Prostate gland (tissue), 2 donors: ENCODE measurements around the gene RNF152. TPM values are rescaled to one million over a fixed set of nuclear protein-coding genes. Genes with fewer than 3 reads are reported as not detected.
A peak's percentile ranks its signal among the peaks of the same experiment; 100 is the strongest.

Experiments
- DNase-seq: peaks from one replicate; pipeline ENCODE4 v3.0.0-alpha.2; 2019; ENCODE audit warnings: low spot score
- H3K27ac ChIP-seq, 2 donors: fragments of 200-600 bp; sonication (generic); 2 replicates each; pipeline ENCODE4 v1.5.1; 2017 to 2019
- H3K27me3 ChIP-seq: fragments of 200-600 bp; sonication (generic); replicated peaks from 2 replicates; pipeline ENCODE4 v1.5.1; 2019; ENCODE audit not compliant: insufficient read depth
- H3K36me3 ChIP-seq, 2 donors: fragments of 200-600 bp; sonication (generic); 1 replicate in 1 of 2; 2 replicates in 1 of 2; pipeline versions ENCODE4 v1.5.1 to v1.8.1; 2017 to 2019
- H3K4me1 ChIP-seq: fragments of 200-600 bp; sonication (generic); replicated peaks from 2 replicates; pipeline ENCODE4 v1.5.1; 2019
- H3K4me3 ChIP-seq, 2 donors: fragments of 200-600 bp; sonication (generic); 2 replicates each; pipeline ENCODE4 v1.5.1; 2017 to 2019
- H3K9me3 ChIP-seq: fragments of 200-600 bp; sonication (generic); 2 replicates; pipeline ENCODE4 v1.5.1; 2017
- POLR2A ChIP-seq: fragments of 450-650 bp; IDR thresholded peaks from one replicate; pipeline ENCODE4 v1.6.1; 2016; ENCODE audit warnings: antibody characterized with exemption, mild to moderate bottlenecking
- POLR2AphosphoS5 ChIP-seq: sonication (generic); formaldehyde crosslinking; IDR thresholded peaks from one replicate; pipeline ENCODE4 v1.6.1; 2017; ENCODE audit warnings: antibody characterized with exemption
- WGBS: methylation state at CpG from one replicate; pipeline ENCODE4 v1.1.5; 2018; 5-methylcytosine and 5-hydroxymethylcytosine counted together
- intact Hi-C: fragments of 100-400 bp; cut with DNase I; formaldehyde crosslinking; loops from one replicate; pipeline ENCODE4 v1.14.2; 2022
- total RNA-seq, 2 donors: library from RNA; depleted of rRNA; stranded (reverse); fragments of >200 nt; gene quantifications; one replicate each; pipeline ENCODE4 v1.1.0, GENCODE V29; 2016
- TF ChIP-seq, protein P1 (sequence below), 4 experiments: fragments of 200-600 bp in 2 of 4; fragments of 450-650 bp in 2 of 4; sonication (generic) in 2 of 4; IDR thresholded peaks; 1 replicate in 3 of 4; 2 replicates in 1 of 4; pipeline ENCODE4 v1.5.1; 2016 to 2019; ENCODE audit warnings: antibody characterized with exemption in 4 of 4, mild to moderate bottlenecking in 2 of 4, moderate library complexity in 2 of 4

Gene RNF152
- total RNA-seq, result 10 to 100 TPM; 15.5 to 38.9 TPM

DNA sequence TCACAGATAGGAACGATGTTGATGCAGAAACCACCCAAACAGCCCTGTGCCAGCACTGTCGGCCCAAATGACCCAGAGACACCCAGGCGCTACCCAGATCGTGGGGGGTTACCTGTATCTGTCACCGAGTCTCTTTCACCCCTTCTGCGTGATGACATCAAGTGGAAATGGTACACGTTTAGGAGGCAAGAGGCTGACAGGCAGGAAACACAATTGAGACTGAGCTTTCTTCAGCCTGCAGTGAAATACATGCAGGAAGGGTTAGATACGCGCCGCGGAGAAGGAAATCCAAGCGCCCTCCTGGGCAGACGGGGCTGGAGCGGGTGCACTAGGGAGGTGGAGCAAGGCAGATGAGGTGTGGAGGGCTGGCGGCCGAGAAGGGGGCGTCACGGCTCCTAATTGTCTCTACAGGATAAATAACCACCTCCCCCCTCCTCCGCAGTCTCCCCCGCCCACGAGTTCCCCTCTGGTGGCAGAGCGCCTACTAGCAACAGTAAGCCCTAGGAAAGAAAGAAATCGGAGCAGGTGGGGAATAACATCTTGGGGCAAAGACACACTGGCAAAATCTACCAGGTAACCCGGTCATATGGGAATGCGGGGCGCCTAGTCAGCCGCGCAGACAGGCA, at the start of gene RNF152:
TSS of gene RNF152 (minus strand) at position 325 of the 626 bp plus-strand sequence. CDS start 76,544 bp downstream, outside the sequence.
- Histone ChIP-seq H3K36me3 (no peaks in the 10 kb centered on the region), H3K4me3 (peak within 1 kb of the TSS; percentile 85 to 95), H3K27ac (peak within 1 kb of the TSS; percentile 81 to 85), H3K4me1 (no peaks in the 10 kb centered on the region), H3K27me3 (no peaks in the 10 kb centered on the region), H3K9me3 (no peaks in the 10 kb centered on the region)
- intact Hi-C loops, result loop anchor here (5.0 to 10.0 kb wide), 2 partner anchors 240 to 308 kb away; no protein-coding TSS in a partner anchor
- WGBS, result 6% methylated on average over 28 of the region's 28 CpGs
- TF ChIP-seq, protein P1, sequence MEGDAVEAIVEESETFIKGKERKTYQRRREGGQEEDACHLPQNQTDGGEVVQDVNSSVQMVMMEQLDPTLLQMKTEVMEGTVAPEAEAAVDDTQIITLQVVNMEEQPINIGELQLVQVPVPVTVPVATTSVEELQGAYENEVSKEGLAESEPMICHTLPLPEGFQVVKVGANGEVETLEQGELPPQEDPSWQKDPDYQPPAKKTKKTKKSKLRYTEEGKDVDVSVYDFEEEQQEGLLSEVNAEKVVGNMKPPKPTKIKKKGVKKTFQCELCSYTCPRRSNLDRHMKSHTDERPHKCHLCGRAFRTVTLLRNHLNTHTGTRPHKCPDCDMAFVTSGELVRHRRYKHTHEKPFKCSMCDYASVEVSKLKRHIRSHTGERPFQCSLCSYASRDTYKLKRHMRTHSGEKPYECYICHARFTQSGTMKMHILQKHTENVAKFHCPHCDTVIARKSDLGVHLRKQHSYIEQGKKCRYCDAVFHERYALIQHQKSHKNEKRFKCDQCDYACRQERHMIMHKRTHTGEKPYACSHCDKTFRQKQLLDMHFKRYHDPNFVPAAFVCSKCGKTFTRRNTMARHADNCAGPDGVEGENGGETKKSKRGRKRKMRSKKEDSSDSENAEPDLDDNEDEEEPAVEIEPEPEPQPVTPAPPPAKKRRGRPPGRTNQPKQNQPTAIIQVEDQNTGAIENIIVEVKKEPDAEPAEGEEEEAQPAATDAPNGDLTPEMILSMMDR (IDR thresholded peaks at IDR 0.05), result no peak
- TF ChIP-seq POLR2AphosphoS5 (no peak), POLR2A (no peak)
- DNase-seq, result peak; percentile 28

GRCh38 chr18:61941948-61942471, 49.2 kb upstream of the RNF152 start:
- Histone ChIP-seq H3K4me1 (no peaks in the 10 kb centered on the region), H3K27me3 (no peaks in the 10 kb centered on the region), H3K36me3 (no peaks in the 10 kb centered on the region), H3K4me3 (no peak overlapping the region), H3K27ac (no peak overlapping the region), H3K9me3 (no peaks in the 10 kb centered on the region)
- intact Hi-C loops, result no loop called here
- DNase-seq, result no peak
- no peak for TF ChIP-seq POLR2A
- no peak for TF ChIP-seq POLR2AphosphoS5
- 58% methylated on average over 1 of the region's 1 CpG for WGBS

GRCh38 chr18:61939046-61939674, 46.4 kb upstream of the RNF152 start:
- H3K9me3 ChIP-seq, result no peaks in the 10 kb centered on the region
- 89% methylated on average over 4 of the region's 4 CpGs for whole genome bisulfite sequencing

GRCh38 chr18:61935362-61935761, 42.6 kb upstream of the RNF152 start:
- no peaks in the 10 kb centered on the region for H3K4me1 ChIP-seq
- no peaks in the 10 kb centered on the region for H3K36me3 ChIP-seq
- intact Hi-C loops, result no loop called here
- no peak for DNase-seq
- WGBS, result 58% methylated on average over 3 of the region's 3 CpGs
- H3K27me3 ChIP-seq, result no peaks in the 10 kb centered on the region
- no peak overlapping the region for H3K27ac ChIP-seq
- no peak overlapping the region for H3K4me3 ChIP-seq
- TF ChIP-seq, protein P1 (IDR thresholded peaks at IDR 0.05), result no peak
- TF ChIP-seq POLR2A (no peak), POLR2AphosphoS5 (no peak)
- H3K9me3 ChIP-seq, result no peaks in the 10 kb centered on the region

More at GRCh38 chr18:61939046-61939674, 46.4 kb upstream of the RNF152 start:
- no peak for DNase-seq
- intact Hi-C loops, result no loop called here
- no peak for TF ChIP-seq POLR2A
- TF ChIP-seq, protein P1 (IDR thresholded peaks at IDR 0.05), result no peak
- TF ChIP-seq POLR2AphosphoS5, result no peak
- no peaks in the 10 kb centered on the region for H3K27me3 ChIP-seq
- H3K36me3 ChIP-seq, result no peaks in the 10 kb centered on the region
- H3K4me3 ChIP-seq, result no peak overlapping the region
- H3K27ac ChIP-seq, result no peak overlapping the region
- H3K4me1 ChIP-seq, result no peaks in the 10 kb centered on the region

- 94% methylated on average over 6 of the region's 6 CpGs for WGBS
- DNase-seq, result no peak
- Histone ChIP-seq H3K27ac (no peak overlapping the region), H3K9me3 (no peaks in the 10 kb centered on the region), H3K36me3 (no peaks in the 10 kb centered on the region), H3K4me1 (no peaks in the 10 kb centered on the region), H3K27me3 (no peaks in the 10 kb centered on the region), H3K4me3 (no peak overlapping the region)
- intact Hi-C loops, result no loop called here
- TF ChIP-seq, protein P1 (IDR thresholded peaks at IDR 0.05), result no peak
- TF ChIP-seq POLR2AphosphoS5 (no peak), POLR2A (no peak)
Observed at GRCh38 chr18:61931654-61932379, 39.0 kb upstream of the RNF152 start.
